HepG2 (cell line): ENCODE data around the gene PAN3.
A peak's percentile ranks its signal among the peaks of the same experiment; 100 is the strongest.

Experiments
- ZNF777 ChIP-seq: sonication (generic); formaldehyde crosslinking; IDR thresholded peaks from 2 replicates; pipeline ENCODE4 v1.4.0; 2020; ENCODE audit warnings: missing genetic modification reagents
- TF ChIP-seq, protein P1 (sequence below), 2 experiments: fragments of 450-650 bp in 1 of 2; sonication (generic) in 1 of 2; formaldehyde crosslinking; IDR thresholded peaks; 2 replicates each; pipeline versions ENCODE4 v1.5.0 to v1.8.0; 2020 to 2022; ENCODE audit warnings: mild to moderate bottlenecking in 1 of 2, missing genetic modification reagents in 1 of 2
- TF ChIP-seq, protein P2 (sequence below): sonication (generic); formaldehyde crosslinking; IDR thresholded peaks from 2 replicates; pipeline ENCODE4 v1.5.0; 2020; ENCODE audit warnings: mild to moderate bottlenecking, missing genetic modification reagents, moderate library complexity

DNA sequence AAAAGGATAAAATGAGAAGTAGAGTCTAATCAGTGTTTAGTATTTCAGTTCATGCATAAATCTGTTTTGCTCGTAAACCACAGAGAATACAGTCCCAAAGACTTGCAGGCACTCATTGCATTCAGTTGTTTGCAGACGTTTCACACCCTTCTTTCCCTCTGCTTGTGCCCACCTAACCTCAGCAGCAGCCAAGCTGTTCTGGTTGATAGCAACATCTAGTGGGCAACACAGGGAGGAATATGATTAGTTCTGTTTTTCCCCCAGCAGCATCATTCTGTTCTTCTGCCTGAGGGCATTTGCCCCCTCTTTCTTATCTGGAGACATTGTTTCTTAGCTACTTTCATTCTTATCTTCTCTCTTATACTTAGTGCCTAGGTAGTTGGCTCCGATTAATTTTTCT lies 135.6 kb downstream of the PAN3 start:
- TF ChIP-seq, protein P1, sequence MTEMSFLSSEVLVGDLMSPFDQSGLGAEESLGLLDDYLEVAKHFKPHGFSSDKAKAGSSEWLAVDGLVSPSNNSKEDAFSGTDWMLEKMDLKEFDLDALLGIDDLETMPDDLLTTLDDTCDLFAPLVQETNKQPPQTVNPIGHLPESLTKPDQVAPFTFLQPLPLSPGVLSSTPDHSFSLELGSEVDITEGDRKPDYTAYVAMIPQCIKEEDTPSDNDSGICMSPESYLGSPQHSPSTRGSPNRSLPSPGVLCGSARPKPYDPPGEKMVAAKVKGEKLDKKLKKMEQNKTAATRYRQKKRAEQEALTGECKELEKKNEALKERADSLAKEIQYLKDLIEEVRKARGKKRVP (CRISPR knock-in tag; IDR thresholded peaks at IDR 0.05), result no peak
- TF ChIP-seq, protein P2, sequence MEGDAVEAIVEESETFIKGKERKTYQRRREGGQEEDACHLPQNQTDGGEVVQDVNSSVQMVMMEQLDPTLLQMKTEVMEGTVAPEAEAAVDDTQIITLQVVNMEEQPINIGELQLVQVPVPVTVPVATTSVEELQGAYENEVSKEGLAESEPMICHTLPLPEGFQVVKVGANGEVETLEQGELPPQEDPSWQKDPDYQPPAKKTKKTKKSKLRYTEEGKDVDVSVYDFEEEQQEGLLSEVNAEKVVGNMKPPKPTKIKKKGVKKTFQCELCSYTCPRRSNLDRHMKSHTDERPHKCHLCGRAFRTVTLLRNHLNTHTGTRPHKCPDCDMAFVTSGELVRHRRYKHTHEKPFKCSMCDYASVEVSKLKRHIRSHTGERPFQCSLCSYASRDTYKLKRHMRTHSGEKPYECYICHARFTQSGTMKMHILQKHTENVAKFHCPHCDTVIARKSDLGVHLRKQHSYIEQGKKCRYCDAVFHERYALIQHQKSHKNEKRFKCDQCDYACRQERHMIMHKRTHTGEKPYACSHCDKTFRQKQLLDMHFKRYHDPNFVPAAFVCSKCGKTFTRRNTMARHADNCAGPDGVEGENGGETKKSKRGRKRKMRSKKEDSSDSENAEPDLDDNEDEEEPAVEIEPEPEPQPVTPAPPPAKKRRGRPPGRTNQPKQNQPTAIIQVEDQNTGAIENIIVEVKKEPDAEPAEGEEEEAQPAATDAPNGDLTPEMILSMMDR (CRISPR knock-in tag), result 0 out of 2 replicates have a peak, but pooled peaks have one; percentile 18
- TF ChIP-seq ZNF777, result no peak
